ENCODE measurements around the gene PNMA3. TPM values are rescaled to one million over a fixed set of nuclear protein-coding genes. Genes with fewer than 3 reads are reported as not detected.

PNMA3 gene
- total and polyA plus RNA-seq, 2 experiments from 2014 or later, result 2.5 to 8.5 TPM

DNA sequence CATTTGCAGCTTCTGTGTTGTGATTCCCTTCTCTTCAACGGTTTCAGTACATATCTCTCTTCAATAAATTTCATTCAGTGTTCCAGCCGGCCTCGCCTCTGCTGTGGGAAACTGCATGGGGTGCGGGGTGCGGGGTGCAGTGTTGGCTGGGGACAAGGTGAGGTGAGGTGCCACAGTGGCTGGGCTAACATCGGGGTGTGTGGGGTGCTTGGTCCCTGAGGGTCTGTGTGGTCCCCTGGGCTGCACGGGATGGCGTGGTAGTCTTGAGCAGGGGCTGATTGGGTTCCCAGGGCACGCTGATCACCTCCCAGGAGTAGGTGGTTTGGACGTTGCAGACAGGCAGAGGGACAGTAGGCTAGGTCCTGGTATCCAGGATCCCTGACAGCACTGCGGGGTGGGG lies 18.7 kb downstream of the PNMA3 start (continued):
- TF ChIP-seq, protein P1, sequence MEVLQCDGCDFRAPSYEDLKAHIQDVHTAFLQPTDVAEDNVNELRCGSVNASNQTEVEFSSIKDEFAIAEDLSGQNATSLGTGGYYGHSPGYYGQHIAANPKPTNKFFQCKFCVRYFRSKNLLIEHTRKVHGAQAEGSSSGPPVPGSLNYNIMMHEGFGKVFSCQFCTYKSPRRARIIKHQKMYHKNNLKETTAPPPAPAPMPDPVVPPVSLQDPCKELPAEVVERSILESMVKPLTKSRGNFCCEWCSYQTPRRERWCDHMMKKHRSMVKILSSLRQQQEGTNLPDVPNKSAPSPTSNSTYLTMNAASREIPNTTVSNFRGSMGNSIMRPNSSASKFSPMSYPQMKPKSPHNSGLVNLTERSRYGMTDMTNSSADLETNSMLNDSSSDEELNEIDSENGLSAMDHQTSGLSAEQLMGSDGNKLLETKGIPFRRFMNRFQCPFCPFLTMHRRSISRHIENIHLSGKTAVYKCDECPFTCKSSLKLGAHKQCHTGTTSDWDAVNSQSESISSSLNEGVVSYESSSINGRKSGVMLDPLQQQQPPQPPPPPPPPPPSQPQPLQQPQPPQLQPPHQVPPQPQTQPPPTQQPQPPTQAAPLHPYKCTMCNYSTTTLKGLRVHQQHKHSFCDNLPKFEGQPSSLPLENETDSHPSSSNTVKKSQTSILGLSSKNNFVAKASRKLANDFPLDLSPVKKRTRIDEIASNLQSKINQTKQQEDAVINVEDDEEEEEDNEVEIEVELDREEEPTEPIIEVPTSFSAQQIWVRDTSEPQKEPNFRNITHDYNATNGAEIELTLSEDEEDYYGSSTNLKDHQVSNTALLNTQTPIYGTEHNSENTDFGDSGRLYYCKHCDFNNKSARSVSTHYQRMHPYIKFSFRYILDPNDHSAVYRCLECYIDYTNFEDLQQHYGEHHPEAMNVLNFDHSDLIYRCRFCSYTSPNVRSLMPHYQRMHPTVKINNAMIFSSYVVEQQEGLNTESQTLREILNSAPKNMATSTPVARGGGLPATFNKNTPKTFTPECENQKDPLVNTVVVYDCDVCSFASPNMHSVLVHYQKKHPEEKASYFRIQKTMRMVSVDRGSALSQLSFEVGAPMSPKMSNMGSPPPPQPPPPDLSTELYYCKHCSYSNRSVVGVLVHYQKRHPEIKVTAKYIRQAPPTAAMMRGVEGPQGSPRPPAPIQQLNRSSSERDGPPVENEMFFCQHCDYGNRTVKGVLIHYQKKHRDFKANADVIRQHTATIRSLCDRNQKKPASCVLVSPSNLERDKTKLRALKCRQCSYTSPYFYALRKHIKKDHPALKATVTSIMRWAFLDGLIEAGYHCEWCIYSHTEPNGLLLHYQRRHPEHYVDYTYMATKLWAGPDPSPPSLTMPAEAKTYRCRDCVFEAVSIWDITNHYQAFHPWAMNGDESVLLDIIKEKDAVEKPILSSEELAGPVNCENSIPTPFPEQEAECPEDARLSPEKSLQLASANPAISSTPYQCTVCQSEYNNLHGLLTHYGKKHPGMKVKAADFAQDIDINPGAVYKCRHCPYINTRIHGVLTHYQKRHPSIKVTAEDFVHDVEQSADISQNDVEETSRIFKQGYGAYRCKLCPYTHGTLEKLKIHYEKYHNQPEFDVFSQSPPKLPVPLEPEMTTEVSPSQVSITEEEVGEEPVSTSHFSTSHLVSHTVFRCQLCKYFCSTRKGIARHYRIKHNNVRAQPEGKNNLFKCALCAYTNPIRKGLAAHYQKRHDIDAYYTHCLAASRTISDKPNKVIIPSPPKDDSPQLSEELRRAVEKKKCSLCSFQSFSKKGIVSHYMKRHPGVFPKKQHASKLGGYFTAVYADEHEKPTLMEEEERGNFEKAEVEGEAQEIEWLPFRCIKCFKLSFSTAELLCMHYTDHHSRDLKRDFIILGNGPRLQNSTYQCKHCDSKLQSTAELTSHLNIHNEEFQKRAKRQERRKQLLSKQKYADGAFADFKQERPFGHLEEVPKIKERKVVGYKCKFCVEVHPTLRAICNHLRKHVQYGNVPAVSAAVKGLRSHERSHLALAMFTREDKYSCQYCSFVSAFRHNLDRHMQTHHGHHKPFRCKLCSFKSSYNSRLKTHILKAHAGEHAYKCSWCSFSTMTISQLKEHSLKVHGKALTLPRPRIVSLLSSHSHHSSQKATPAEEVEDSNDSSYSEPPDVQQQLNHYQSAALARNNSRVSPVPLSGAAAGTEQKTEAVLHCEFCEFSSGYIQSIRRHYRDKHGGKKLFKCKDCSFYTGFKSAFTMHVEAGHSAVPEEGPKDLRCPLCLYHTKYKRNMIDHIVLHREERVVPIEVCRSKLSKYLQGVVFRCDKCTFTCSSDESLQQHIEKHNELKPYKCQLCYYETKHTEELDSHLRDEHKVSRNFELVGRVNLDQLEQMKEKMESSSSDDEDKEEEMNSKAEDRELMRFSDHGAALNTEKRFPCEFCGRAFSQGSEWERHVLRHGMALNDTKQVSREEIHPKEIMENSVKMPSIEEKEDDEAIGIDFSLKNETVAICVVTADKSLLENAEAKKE (CRISPR knock-in tag; IDR thresholded peaks at IDR 0.05), result no peak
- TF ChIP-seq, protein P2, sequence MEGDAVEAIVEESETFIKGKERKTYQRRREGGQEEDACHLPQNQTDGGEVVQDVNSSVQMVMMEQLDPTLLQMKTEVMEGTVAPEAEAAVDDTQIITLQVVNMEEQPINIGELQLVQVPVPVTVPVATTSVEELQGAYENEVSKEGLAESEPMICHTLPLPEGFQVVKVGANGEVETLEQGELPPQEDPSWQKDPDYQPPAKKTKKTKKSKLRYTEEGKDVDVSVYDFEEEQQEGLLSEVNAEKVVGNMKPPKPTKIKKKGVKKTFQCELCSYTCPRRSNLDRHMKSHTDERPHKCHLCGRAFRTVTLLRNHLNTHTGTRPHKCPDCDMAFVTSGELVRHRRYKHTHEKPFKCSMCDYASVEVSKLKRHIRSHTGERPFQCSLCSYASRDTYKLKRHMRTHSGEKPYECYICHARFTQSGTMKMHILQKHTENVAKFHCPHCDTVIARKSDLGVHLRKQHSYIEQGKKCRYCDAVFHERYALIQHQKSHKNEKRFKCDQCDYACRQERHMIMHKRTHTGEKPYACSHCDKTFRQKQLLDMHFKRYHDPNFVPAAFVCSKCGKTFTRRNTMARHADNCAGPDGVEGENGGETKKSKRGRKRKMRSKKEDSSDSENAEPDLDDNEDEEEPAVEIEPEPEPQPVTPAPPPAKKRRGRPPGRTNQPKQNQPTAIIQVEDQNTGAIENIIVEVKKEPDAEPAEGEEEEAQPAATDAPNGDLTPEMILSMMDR (conservative IDR thresholded peaks at IDR 0.05; ENCODE audit: low read depth in 2 of 2), result no peak
- no peak for TF ChIP-seq CREB1 (CRISPR knock-in tag; IDR thresholded peaks at IDR 0.05; ENCODE audit: low read depth)

DNA sequence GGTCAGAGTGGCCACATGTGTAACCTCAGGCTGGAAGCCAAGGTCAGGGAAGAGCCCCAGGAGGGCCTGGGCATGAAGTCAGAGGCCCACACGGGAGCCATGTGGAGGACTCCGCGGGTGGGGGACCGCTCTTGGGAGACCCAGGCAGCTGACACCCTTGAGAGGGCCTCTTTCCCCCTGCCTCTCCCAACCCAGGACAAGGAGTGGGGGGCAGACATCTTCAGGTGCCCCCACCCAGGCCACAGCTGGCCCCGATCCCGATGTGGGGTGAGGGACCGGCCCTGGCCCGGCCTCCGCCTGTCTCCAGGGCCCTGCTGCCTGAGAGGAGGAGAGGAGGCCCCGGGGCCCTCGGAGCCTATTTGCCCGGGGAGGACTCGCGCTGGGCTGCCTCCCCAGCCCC lies 19.1 kb downstream of the PNMA3 start:
- H3K79me2 ChIP-seq (replicated peaks; ENCODE audit: insufficient read depth), result no peaks in the 10 kb centered on the region
- H3K4me1 Mint-ChIP-seq, result no peaks in the 10 kb centered on the region
- no peaks in the 10 kb centered on the region for H4K20me1 ChIP-seq (replicated peaks; ENCODE audit: insufficient read depth)
- H3K4me3 Mint-ChIP-seq, result no peak overlapping the region
- H3K27me3 Mint-ChIP-seq (ENCODE audit: insufficient read depth, low read depth, poor library complexity), result no peaks in the 10 kb centered on the region
- H3F3A ChIP-seq (replicated peaks; ENCODE audit: low read depth), result no peaks in the 10 kb centered on the region
- no peaks in the 10 kb centered on the region for H3K9me3 Mint-ChIP-seq
- no peak overlapping the region for H2AFZ ChIP-seq
- H3K9me2 ChIP-seq (ENCODE audit: insufficient read depth), result no peaks in the 10 kb centered on the region
- no peaks in the 10 kb centered on the region for H3K27me3 ChIP-seq (ENCODE audit: insufficient read depth)
- H3K27ac ChIP-seq (ENCODE audit: low read depth), result no peak overlapping the region
- no peaks in the 10 kb centered on the region for H3K4me1 ChIP-seq (ENCODE audit: insufficient read depth)
- no peaks in the 10 kb centered on the region for H3K36me3 ChIP-seq (ENCODE audit: insufficient read depth)
- H3K4me2 ChIP-seq, result no peak overlapping the region
- ATAC-seq (no peak), DNase-seq (ENCODE audit: low spot score) (no peak)
- H3K27ac Mint-ChIP-seq, result no peak overlapping the region
- H3K36me3 Mint-ChIP-seq (ENCODE audit: low read depth), result no peaks in the 10 kb centered on the region
- no peak overlapping the region for H3K4me3 ChIP-seq
- TF ChIP-seq, protein P3, sequence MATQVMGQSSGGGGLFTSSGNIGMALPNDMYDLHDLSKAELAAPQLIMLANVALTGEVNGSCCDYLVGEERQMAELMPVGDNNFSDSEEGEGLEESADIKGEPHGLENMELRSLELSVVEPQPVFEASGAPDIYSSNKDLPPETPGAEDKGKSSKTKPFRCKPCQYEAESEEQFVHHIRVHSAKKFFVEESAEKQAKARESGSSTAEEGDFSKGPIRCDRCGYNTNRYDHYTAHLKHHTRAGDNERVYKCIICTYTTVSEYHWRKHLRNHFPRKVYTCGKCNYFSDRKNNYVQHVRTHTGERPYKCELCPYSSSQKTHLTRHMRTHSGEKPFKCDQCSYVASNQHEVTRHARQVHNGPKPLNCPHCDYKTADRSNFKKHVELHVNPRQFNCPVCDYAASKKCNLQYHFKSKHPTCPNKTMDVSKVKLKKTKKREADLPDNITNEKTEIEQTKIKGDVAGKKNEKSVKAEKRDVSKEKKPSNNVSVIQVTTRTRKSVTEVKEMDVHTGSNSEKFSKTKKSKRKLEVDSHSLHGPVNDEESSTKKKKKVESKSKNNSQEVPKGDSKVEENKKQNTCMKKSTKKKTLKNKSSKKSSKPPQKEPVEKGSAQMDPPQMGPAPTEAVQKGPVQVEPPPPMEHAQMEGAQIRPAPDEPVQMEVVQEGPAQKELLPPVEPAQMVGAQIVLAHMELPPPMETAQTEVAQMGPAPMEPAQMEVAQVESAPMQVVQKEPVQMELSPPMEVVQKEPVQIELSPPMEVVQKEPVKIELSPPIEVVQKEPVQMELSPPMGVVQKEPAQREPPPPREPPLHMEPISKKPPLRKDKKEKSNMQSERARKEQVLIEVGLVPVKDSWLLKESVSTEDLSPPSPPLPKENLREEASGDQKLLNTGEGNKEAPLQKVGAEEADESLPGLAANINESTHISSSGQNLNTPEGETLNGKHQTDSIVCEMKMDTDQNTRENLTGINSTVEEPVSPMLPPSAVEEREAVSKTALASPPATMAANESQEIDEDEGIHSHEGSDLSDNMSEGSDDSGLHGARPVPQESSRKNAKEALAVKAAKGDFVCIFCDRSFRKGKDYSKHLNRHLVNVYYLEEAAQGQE (IDR thresholded peaks at IDR 0.05; ENCODE audit: unreplicated experiment), result no peak
- TF ChIP-seq JUNB (IDR thresholded peaks at IDR 0.05; ENCODE audit: unreplicated experiment), result no peak

All from GM23338 (cell line).